KOPT-K1 (cell line): ENCODE data around the gene XRCC1.
A peak's percentile ranks its signal among the peaks of the same experiment; 100 is the strongest.
"Not testable (repeated sequence)": the region's sequence is repeated elsewhere in the genome, so short reads cannot be mapped to it uniquely, and the experiment has no call there.

Source experiments
- H3K27ac ChIP-seq: fragments of 200-600 bp; sonication (generic); 2 replicates; pipeline ENCODE4 v1.5.1; 2016; ENCODE audit warnings: antibody characterized with exemption, mild to moderate bottlenecking, low read depth, low read length; ENCODE audit not compliant: poor library complexity, severe bottlenecking
- H3K36me3 ChIP-seq: fragments of 200-600 bp; sonication (generic); 2 replicates; pipeline ENCODE4 v1.5.1; 2017; ENCODE audit warnings: antibody characterized with exemption, mild to moderate bottlenecking, low read length, moderate library complexity; ENCODE audit not compliant: insufficient read depth
- H3K9me3 ChIP-seq: fragments of 200-600 bp; sonication (generic); 2 replicates; pipeline ENCODE4 v1.5.1; 2017; ENCODE audit warnings: antibody characterized with exemption, low read length, mild to moderate bottlenecking; ENCODE audit not compliant: insufficient read depth, poor library complexity, severe bottlenecking

The XRCC1 gene

DNA sequence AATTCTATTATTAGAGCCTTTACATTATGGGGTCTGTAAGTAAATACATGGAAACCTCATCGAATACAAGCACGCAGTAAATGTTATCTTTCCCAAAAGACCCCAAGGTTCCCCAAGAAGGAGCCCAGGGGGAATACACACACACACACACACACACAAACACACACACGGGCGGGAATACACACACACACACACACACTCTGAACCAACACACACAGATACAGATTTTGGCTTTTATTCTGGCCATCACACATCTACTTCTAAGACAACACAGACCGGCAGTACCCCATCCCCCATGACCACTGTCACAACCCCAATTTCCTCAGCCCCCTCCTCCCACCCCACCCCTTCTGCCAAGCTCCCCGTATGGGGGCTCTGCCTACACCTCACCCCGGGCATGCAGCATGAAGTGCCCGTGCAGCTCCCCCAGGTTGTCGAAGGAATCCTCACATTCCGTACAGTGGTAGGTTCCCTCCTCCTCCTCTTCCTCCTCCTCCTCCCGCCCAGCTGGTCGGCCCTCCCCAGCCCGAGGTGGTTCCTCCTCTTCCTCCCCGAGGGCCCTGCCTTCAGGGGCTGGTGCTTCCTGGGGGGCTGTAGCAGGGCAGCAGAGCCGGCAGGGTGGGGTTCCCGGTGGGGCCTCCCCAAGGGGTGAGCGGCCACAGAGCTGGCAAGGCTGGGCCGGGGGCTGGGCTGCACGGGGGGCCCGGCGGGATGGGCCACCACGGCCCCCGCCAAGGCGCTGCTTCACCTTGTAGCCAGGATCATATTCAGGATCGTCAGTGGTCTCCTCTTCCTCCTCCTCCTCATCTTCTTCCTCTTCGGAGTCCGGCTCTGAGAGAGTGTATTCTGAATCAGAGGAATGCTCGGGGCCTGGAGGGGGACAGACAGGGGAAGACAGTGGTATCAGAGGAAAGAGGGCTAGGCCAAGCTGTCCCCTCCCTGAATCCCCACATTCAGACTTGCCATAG, 32.2 kb upstream of the XRCC1 start:
- peaks cover 61% of the 10 kb centered on the region for H3K36me3 ChIP-seq
- no peaks in the 10 kb centered on the region for H3K9me3 ChIP-seq
- H3K27ac ChIP-seq = no peak overlapping the region

DNA sequence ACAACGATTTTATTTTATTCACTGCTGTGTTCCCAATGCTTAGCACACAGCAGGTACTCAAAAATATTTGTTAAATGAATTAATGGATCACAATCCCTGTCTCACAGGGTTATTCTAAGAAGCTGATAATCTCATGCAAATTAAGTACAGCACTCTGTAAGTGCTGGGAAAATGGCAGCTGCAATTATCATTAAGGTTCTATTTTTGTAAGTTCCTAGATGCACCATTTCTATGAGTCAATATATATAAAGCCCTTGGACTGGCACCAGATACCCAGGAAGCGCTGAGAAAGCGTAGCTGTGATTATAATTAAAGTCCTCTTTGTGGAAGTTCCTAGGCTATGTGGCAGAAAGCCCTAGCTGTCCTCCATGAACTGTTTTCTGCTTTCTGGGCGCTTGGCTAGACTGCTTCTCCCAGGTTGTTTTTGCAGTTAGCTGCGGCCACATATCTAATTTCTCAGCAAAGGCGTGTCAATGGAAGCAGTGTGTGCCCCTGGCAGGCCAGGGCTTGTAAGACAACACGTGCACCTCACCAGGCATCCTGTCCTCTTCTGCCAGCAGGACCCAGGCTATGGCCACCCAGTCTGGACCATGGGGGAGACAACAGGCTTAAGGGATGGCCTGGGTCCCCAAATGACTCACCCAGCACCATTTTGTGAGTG, 31.4 kb upstream of the XRCC1 start:
- Histone ChIP-seq H3K27ac (no peak overlapping the region), H3K9me3 (no peaks in the 10 kb centered on the region), H3K36me3 (peaks cover 61% of the 10 kb centered on the region)

DNA sequence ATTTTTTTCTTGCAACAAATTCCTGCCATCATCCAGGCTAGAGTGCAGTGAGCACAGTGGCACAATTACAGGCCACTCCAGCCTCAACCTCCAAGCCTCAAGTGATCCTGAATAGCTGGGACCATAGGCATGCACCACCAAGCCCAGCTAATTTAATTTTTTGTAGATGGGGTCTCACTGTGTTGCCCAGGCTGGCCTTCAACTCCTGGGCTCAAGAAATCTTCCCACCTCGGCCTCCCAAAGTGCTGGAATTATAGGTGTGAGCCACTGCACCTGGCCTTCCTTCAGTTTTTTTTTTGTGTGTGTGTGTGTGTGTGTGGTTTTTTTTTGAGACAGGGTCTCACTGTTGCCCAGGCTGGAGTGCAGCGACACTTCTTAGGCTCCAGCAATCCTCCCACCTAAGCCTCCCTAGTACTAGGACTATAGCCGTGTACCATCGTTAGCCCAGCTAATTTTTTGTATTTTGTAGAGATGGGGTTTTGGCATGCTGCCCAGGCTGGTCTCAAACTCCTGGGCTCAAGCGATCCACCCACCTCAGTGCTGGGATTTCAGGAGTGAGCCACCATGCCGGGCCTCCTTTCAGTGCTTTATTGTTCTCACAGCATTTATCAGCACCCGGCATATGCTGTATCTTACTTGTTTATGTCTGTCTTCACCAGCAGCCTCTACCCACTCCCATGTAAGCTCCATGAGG, 30.7 kb upstream of the XRCC1 start:
- H3K9me3 ChIP-seq = no peaks in the 10 kb centered on the region
- H3K27ac ChIP-seq = no peak overlapping the region
- H3K36me3 ChIP-seq = peaks cover 61% of the 10 kb centered on the region

DNA sequence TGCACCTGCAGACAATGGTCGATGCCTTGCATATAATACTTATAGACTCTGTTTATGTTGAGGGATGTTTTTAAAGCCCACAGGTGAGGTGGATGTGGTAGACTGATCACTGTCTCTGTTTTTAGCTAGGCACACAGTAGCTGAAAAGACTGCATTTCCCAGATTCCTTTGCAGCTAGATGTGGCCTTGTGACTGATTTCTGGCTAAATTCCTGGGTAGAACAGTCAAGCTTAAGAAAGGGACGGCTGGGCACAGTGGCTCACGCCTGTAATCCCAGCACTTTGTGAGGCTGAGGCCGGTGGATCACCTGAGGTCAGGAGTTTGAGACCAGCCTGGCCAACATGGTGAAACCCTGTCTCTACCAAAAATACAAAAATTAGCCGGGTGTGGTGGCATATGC, 25.0 kb upstream of the XRCC1 start:
- not testable (repeated sequence) for H3K27ac ChIP-seq, H3K9me3 ChIP-seq
- peaks cover 53% of the 10 kb centered on the region for H3K36me3 ChIP-seq

DNA sequence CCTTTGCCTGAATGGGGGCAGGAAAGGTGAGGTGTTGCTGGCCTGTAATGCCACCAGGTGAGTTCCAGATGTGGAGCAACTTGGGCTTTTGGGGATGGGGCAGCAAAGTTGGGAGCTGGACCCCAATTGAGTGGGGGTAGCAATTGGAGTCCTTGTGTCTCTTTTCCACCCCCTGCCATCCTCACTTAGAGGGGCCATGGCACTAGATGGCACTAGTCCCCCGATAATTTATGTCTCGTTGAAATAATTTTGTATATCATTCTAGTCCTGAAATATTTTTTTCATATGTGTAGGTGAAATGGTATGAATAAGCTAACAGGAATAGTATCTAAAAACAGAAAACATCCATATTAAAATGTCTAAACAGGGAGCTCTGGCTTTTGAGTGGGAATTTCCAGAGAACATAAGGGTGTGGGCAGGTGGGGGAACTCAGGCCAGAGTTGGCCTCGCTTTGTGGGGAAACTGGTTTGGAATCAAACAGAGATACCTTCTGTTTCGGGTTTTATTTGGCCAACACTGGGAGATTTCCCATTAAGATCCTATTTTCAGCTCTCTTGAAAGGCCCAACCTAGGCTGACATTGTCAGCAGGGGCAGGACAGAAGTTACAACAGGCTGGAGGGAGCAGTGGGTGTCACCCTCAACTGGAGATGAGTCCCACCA, 24.4 kb upstream of the XRCC1 start:
- H3K27ac ChIP-seq = no peak overlapping the region
- peaks cover 53% of the 10 kb centered on the region for H3K36me3 ChIP-seq
- no peaks in the 10 kb centered on the region for H3K9me3 ChIP-seq

DNA sequence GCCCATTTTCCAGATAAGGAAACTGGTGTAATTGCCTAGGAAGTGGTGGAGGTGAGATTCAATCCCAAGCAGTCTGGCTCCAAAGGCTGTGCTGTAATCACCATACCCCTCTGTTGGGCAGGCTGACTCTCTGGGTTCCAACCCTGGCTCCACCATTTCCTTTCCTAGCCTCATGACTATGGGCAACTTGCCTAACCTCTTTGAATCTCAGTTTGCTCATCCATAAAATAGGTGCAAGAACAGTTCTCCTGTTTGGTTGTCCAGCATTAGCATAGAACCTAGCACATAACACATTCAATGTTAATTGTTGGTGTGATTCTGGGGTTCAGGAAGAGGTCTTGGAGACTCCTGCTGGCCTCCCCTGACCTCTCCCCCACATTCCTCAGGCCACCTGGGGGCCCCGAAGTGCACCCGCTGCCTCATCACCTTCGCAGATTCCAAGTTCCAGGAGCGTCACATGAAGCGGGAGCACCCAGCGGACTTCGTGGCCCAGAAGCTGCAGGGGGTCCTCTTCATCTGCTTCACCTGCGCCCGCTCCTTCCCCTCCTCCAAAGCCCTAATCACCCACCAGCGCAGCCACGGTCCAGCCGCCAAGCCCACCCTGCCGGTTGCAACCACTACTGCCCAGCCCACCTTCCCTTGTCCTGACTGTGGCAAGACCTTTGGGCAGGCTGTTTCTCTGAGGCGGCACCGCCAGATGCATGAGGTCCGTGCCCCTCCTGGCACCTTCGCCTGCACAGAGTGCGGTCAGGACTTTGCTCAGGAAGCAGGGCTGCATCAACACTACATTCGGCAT, 23.3 kb upstream of the XRCC1 start:
- no peak overlapping the region for H3K27ac ChIP-seq
- H3K9me3 ChIP-seq = no peaks in the 10 kb centered on the region
- H3K36me3 ChIP-seq = peaks cover 59% of the 10 kb centered on the region

DNA sequence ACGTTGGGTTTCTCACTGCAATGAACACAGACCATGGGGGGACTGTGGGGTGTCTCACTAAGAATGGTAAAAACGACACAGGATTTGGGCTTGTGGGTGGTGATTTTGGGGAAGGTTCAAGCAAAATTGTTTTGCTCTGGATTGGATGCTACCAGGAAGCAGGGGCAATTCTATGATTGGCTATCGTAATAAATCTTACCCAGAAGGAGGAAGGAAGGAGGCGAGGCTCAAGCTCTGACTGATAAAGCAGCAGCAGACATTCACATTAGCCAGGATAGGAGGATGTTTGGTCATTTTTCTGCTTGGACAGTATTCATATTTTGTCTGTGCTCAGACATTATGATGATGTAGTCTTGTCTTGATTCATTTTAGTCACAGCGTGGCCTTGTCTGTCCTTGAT, 22.5 kb upstream of the XRCC1 start:
- Histone ChIP-seq H3K36me3 (peaks cover 64% of the 10 kb centered on the region), H3K9me3 (no peaks in the 10 kb centered on the region), H3K27ac (peak overlapping the region; percentile 86)

DNA sequence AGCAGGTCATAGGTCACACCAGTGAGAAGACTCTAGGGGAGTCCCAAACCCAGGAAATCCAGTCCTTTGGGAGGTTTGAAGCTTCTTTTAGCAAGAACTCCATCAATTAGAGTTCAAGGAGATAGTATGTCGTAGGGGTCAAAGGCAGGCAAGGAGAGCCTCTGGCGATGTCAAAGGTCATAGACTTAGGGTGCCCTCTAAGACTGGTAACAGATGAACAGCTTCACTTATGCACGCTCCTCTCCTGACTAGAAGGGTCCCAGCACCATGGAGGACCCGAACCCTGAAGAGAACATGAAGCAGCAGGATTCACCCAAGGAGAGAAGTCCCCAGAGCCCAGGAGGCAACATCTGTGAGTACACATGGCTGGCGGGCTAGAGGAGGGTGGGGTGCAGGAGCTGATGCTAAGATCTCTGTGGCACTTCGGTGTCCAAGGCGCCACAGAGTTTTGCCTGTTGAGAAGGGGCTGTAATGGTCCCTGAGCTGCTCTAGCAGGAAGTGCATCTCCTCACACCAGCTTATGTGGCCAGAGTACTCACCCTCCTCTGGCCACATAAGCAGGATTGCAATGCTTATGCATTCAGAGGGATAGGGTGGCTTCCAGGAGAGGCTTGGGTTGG, 21.6 kb upstream of the XRCC1 start:
- peak overlapping the region; percentile 86 for H3K27ac ChIP-seq
- peaks cover 64% of the 10 kb centered on the region for H3K36me3 ChIP-seq
- no peaks in the 10 kb centered on the region for H3K9me3 ChIP-seq

DNA sequence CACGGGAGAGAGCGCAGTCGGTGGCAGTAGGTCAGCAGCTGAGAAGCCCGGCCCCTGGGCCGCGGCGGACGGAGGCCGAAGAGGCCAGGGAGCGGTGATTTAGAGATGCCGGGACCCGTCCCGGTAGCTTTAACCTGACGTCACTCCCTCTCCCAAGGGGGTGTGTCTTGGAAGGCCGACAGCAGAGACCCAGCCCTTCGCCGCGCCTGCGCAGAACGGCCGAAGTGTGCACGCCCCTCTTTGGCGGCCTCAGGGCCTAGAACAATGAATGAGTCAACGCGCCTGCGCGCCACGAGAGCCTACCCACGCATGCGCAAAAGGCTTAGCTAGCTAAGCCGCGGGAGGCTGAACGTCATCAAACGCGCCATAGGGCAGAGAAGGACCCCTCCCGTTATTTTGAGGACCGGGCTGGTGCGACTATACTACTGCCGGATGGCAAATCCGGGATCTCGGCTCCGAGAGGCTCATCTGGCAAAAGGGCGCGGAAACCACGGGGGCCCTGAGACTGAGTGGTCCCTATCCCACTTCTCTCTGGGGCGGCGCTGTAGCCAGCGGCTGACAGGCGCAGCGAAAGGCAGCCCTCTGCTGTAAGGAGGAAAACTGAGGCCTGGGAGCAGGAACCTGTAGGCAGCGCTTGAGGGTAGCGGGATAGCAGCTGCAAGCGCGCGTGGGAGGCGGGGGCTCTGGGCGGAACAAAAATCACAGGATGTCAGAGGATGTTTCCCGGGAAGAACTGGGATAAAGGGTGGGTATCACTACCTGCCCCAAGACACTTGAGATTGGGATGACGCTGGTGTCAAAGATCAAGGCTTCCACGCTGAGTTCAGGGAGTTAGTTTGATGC, 20.9 kb upstream of the XRCC1 start, which contains the start of the genes IRGQ and ZNF576:
IRGQ (minus strand) TSS at position 136 of the 843 bp plus-strand sequence. CDS start 796 bp downstream, outside the sequence.
ZNF576 (plus strand) TSS at position 597 of the 843 bp plus-strand sequence. CDS start 514 bp downstream, outside the sequence.
- peaks cover 62% of the 10 kb centered on the region for H3K36me3 ChIP-seq
- H3K9me3 ChIP-seq = no peaks in the 10 kb centered on the region
- peak within 1 kb of the TSS; percentile 86 for H3K27ac ChIP-seq

DNA sequence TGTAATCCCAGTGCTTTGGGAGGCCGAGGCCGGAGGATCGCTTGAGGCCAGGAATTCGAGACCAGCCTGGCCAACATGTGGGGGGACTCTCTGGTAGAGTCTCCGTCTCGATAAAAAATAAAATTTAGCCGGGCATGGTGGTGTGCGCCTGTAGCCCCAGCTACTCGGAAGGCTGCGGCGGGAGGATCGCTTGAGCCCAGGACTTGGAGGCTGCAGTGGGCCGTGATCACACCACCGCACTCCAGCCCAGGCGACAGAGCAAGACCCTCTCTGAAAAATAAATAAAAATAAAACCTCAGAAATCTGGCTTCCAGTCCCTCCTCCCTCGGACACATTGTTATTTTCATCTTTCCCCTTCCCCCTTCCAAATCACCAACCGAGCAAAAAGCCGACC, 20.3 kb upstream of the XRCC1 start:
- no peaks in the 10 kb centered on the region for H3K9me3 ChIP-seq
- H3K36me3 ChIP-seq = peaks cover 62% of the 10 kb centered on the region
- peak overlapping the region; percentile 86 for H3K27ac ChIP-seq

DNA sequence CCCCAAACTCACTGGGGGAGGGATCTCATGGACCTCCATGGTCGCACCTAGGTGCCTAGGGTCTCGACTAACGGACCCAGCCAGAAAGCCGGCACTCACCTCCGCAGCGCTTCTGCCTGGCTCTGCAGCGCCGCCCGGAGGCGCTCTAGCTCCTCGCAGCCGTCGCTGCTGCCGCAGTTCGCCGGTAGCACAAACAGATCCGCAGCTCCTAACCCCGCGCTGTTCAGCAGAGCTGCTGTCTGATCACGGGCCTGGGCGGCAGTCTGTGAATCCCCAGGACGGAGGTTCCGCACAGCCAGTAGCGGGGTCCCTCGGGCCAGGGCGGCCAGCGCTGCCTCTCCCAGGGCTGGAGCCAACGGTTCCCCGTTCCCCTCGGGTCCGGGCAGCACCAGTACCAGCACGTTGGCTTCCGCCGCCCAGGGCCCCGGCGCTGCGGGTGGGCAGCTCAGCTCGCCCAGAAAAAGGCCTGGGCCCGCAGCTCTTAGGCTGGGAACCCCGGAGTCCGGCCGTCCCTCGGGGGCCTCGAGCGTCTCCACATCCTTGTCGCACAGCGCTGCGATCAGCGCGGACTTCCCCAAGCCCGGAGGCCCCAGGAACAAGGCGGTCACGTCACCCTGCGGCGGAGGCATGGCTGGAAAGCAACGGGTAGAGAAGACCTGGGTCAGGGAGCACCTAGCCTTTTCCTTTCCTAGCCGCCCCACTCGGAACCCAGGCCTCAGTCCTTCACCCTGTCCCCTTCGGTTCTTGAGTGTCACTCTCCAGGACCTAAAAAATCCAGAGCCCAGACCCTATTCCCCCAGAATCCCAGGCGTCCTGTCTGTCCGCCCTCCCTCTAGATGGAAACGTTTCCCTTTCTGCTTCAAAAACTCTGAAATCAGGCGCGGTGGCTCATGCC, 19.6 kb upstream of the XRCC1 start:
- no peaks in the 10 kb centered on the region for H3K9me3 ChIP-seq
- H3K27ac ChIP-seq = peak overlapping the region; percentile 86
- H3K36me3 ChIP-seq = peaks cover 62% of the 10 kb centered on the region

DNA sequence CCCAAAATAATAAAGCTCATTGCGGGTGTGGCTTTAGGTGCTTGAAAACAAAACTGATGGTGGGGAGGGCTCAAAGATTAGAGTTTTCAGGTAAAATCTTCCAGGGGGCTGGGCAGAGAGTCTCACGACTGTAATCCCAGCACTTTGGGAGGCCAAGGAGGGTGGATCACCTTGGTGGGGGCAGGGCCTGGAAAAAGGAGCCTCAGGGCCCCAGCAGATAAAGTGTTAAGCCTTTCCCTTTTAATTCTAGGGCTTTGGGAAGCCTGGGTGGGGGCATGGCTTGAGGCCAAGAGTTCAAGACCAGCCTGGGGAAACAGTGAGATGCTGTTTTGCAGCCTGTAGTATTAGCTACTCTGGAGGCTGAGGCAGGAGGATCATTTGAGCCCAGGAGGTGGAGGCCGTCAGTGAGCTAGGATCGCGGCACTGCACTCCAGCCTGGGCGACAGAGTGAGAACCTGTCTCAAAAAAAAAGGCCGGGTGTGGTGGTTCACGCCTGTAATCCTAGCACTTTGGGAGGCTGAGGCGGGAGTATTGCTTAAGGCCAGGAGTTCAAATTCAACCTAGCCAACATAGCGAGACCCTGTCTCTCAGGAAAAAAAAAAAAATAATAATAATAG, 18.9 kb upstream of the XRCC1 start:
- Histone ChIP-seq H3K9me3 (no peaks in the 10 kb centered on the region), H3K36me3 (peaks cover 58% of the 10 kb centered on the region), H3K27ac (no peak overlapping the region)
